ENCODE results near the gene HCFC1R1. TPM values are rescaled to one million over a fixed set of nuclear protein-coding genes. Genes with fewer than 3 reads are reported as not detected.
"Not testable (repeated sequence)": the region's sequence is repeated elsewhere in the genome, so short reads cannot be mapped to it uniquely, and the experiment has no call there.

HCFC1R1 gene
- total and polyA plus RNA-seq, 4 donors = 10.9 to 138 (median 45.7) TPM

- Histone ChIP-seq H3K27ac (ENCODE audit: low read depth in 1 of 2, low read length in 1 of 2) (peak overlapping the region in 1 of 2 donors; percentile 20), H3K4me1 (ENCODE audit: control insufficient read depth in 5 of 5, insufficient read depth in 5 of 5, low read length in 5 of 5) (peaks cover 4 to 13% (median 6%) of the 10 kb centered on the region in 5 donors), H3K27me3 (ENCODE audit: control insufficient read depth in 3 of 3, insufficient read depth in 3 of 3, low read length in 2 of 3) (peaks cover 0 to 5% (median 2%) of the 10 kb centered on the region in 3 donors), H3K4me3 (no peak overlapping the region), H3K9ac (ENCODE audit: insufficient read depth in 1 of 2, low read length in 2 of 2) (no peak overlapping the region), H3K9me3 (ENCODE audit: control insufficient read depth in 4 of 4, insufficient read depth in 3 of 4, low read length in 3 of 4) (no peaks in the 10 kb centered on the region), H3K36me3 (ENCODE audit: control insufficient read depth in 4 of 4, insufficient read depth in 4 of 4, low read length in 4 of 4) (no peaks in the 10 kb centered on the region)
- no peak for TF ChIP-seq CTCF (IDR thresholded peaks at IDR 0.05; ENCODE audit: control extremely low read depth, extremely low read depth)
- DNase-seq (no peak), ATAC-seq (ENCODE audit: insufficient read depth, low FRiP score) (no peak)
- 55 to 60% methylated on average over 17 of the region's 17 CpGs for WGBS, 2 donors
These were observed 31.4 kb upstream of the HCFC1R1 start for GRCh38 chr16:3054965-3055733.

DNA sequence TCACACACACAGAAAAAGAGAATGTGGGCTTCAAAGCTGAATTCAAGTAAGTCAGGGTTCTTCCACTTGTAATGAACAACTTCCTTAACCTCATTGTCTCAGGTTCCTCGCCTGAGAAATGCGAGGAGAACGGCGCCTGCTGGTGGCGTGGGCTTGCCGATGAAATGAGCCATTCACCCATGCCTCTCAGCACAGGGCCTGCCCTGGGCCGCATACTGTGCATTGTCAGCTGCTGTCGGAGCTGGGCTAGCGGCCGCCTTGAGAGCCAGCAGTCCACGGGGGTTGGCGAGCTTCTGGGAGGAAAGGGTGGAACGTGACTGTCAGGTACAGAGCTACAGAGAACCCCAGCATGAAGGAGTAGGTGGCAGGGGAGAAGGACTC lies 29.6 kb upstream of the HCFC1R1 start:
- peaks cover 0 to 12% (median 10%) of the 10 kb centered on the region in 3 donors for H3K27me3 ChIP-seq (ENCODE audit: control insufficient read depth in 3 of 3, insufficient read depth in 3 of 3, low read length in 2 of 3)
- ATAC-seq (ENCODE audit: insufficient read depth, low FRiP score); H3K9me3 ChIP-seq (ENCODE audit: control insufficient read depth in 4 of 4, insufficient read depth in 3 of 4, low read length in 3 of 4); H3K27ac ChIP-seq (ENCODE audit: low read depth in 1 of 2, low read length in 1 of 2); H3K4me3 ChIP-seq; DNase-seq; H3K4me1 ChIP-seq (ENCODE audit: control insufficient read depth in 5 of 5, insufficient read depth in 5 of 5, low read length in 5 of 5); H3K9ac ChIP-seq (ENCODE audit: insufficient read depth in 1 of 2, low read length in 2 of 2); H3K36me3 ChIP-seq (ENCODE audit: control insufficient read depth in 4 of 4, insufficient read depth in 4 of 4, low read length in 4 of 4): not testable (repeated sequence)
- WGBS, 2 donors = 72 to 80% methylated on average over 13 of the region's 13 CpGs

- not testable (repeated sequence) for ATAC-seq (ENCODE audit: insufficient read depth, low FRiP score); H3K9ac ChIP-seq (ENCODE audit: insufficient read depth in 1 of 2, low read length in 2 of 2); H3K4me3 ChIP-seq; H3K4me1 ChIP-seq (ENCODE audit: control insufficient read depth in 5 of 5, insufficient read depth in 5 of 5, low read length in 5 of 5); H3K36me3 ChIP-seq (ENCODE audit: control insufficient read depth in 4 of 4, insufficient read depth in 4 of 4, low read length in 4 of 4); H3K27ac ChIP-seq (ENCODE audit: low read depth in 1 of 2, low read length in 1 of 2); H3K9me3 ChIP-seq (ENCODE audit: control insufficient read depth in 4 of 4, insufficient read depth in 3 of 4, low read length in 3 of 4); DNase-seq
- H3K27me3 ChIP-seq (ENCODE audit: control insufficient read depth in 3 of 3, insufficient read depth in 3 of 3, low read length in 2 of 3) = peaks cover 0 to 17% (median 15%) of the 10 kb centered on the region in 3 donors
- WGBS, 2 donors = 58 to 75% methylated on average over 9 to 11 of the region's 12 CpGs
These were observed 29.0 kb upstream of the HCFC1R1 start for GRCh38 chr16:3052571-3053329.

DNA sequence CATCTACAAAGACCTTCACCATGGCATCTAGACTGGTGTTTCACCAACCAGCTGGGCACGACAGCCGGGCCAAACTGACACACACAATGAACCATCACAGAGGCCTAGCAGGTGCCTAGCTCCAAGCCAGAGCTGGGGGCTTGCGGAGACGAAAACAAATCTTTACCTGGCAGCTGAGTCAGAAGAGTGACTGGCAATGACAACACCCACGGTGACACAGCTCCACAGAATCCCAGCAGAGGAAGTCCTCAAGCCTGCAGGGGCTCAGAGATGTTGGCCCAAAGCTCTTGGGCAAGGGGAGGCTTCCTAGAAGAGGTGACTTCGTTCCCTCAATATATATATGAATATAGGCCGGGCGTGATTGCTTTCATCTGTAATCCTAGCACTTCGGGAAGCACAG lies 27.8 kb upstream of the HCFC1R1 start:
- Histone ChIP-seq H3K9ac (ENCODE audit: insufficient read depth in 1 of 2, low read length in 2 of 2) (no peak overlapping the region), H3K27me3 (ENCODE audit: control insufficient read depth in 3 of 3, insufficient read depth in 3 of 3, low read length in 2 of 3) (peaks cover 0 to 26% (median 25%) of the 10 kb centered on the region in 3 donors), H3K9me3 (ENCODE audit: control insufficient read depth in 4 of 4, insufficient read depth in 3 of 4, low read length in 3 of 4) (no peaks in the 10 kb centered on the region), H3K4me1 (ENCODE audit: control insufficient read depth in 5 of 5, insufficient read depth in 5 of 5, low read length in 5 of 5) (peaks cover 0 to 2% (median 0%) of the 10 kb centered on the region in 5 donors), H3K27ac (ENCODE audit: low read depth in 1 of 2, low read length in 1 of 2) (no peak overlapping the region), H3K4me3 (no peak overlapping the region), H3K36me3 (ENCODE audit: control insufficient read depth in 4 of 4, insufficient read depth in 4 of 4, low read length in 4 of 4) (no peaks in the 10 kb centered on the region)
- ATAC-seq (ENCODE audit: insufficient read depth, low FRiP score) (no peak), DNase-seq (no peak)
- TF ChIP-seq CTCF (IDR thresholded peaks at IDR 0.05; ENCODE audit: control extremely low read depth, extremely low read depth) = no peak
- WGBS, 2 donors = 48 to 55% methylated on average over 9 of the region's 9 CpGs
